Measurements from ENCODE around the gene SPIN3. TPM values are rescaled to one million over a fixed set of nuclear protein-coding genes. Genes with fewer than 3 reads are reported as not detected.
A peak's percentile ranks its signal among the peaks of the same experiment; 100 is the strongest.
"Not testable (repeated sequence)": the region's sequence is repeated elsewhere in the genome, so short reads cannot be mapped to it uniquely, and the experiment has no call there.

Gene SPIN3
- polyA plus RNA-seq, 4 donors, result 0.89 to 20.9 (median 3.5) TPM

GRCh38 chrX:56975611-56976010, 19.7 kb downstream of the SPIN3 start:
- Histone ChIP-seq H3K4me3 (ENCODE audit: low read depth in 1 of 3, low read length in 3 of 3) (no peak overlapping the region), H3K36me3 (ENCODE audit: control insufficient read depth in 3 of 3, insufficient read depth in 2 of 3, low read depth in 1 of 3, low read length in 3 of 3) (no peaks in the 10 kb centered on the region), H3K4me1 (ENCODE audit: control insufficient read depth in 3 of 3, insufficient read depth in 2 of 3, low read depth in 1 of 3, low read length in 2 of 3) (no peaks in the 10 kb centered on the region), H3K27me3 (ENCODE audit: control insufficient read depth in 3 of 3, insufficient read depth in 3 of 3, low read length in 3 of 3) (no peaks in the 10 kb centered on the region), H3K27ac (ENCODE audit: low read depth in 1 of 3, low read length in 2 of 3) (no peak overlapping the region), H3K9me3 (ENCODE audit: control insufficient read depth in 2 of 2, insufficient read depth in 1 of 2, low read depth in 1 of 2, low read length in 1 of 2) (no peaks in the 10 kb centered on the region)
- DNase-seq, result no peak
- WGBS, 3 donors, result 68 to 79% (median 73%) methylated on average over 2 of the region's 2 CpGs
- no peak for FAIRE-seq

- DNase-seq (no peak), FAIRE-seq (no peak)
- Histone ChIP-seq H3K4me1 (ENCODE audit: control insufficient read depth in 3 of 3, insufficient read depth in 2 of 3, low read depth in 1 of 3, low read length in 2 of 3) (no peaks in the 10 kb centered on the region), H3K9me3 (ENCODE audit: control insufficient read depth in 2 of 2, insufficient read depth in 1 of 2, low read depth in 1 of 2, low read length in 1 of 2) (no peaks in the 10 kb centered on the region), H3K4me3 (ENCODE audit: low read depth in 1 of 3, low read length in 3 of 3) (no peak overlapping the region), H3K27me3 (ENCODE audit: control insufficient read depth in 3 of 3, insufficient read depth in 3 of 3, low read length in 3 of 3) (no peaks in the 10 kb centered on the region), H3K36me3 (ENCODE audit: control insufficient read depth in 3 of 3, insufficient read depth in 2 of 3, low read depth in 1 of 3, low read length in 3 of 3) (no peaks in the 10 kb centered on the region), H3K27ac (ENCODE audit: low read depth in 1 of 3, low read length in 2 of 3) (no peak overlapping the region)
- 59 to 90% (median 70%) methylated on average over 3 of the region's 3 CpGs for WGBS, 3 donors
These were observed 20.9 kb downstream of the SPIN3 start for GRCh38 chrX:56974408-56974807.

GRCh38 chrX:56969559-56969958, 25.8 kb downstream of the SPIN3 start:
- no peaks in the 10 kb centered on the region for H3K27me3 ChIP-seq (ENCODE audit: control insufficient read depth in 3 of 3, insufficient read depth in 3 of 3, low read length in 3 of 3)
- H3K27ac ChIP-seq (ENCODE audit: low read depth in 1 of 3, low read length in 2 of 3), result no peak overlapping the region
- H3K4me1 ChIP-seq (ENCODE audit: control insufficient read depth in 3 of 3, insufficient read depth in 2 of 3, low read depth in 1 of 3, low read length in 2 of 3), result no peaks in the 10 kb centered on the region
- no peaks in the 10 kb centered on the region for H3K9me3 ChIP-seq (ENCODE audit: control insufficient read depth in 2 of 2, insufficient read depth in 1 of 2, low read depth in 1 of 2, low read length in 1 of 2)
- no peaks in the 10 kb centered on the region for H3K36me3 ChIP-seq (ENCODE audit: control insufficient read depth in 3 of 3, insufficient read depth in 2 of 3, low read depth in 1 of 3, low read length in 3 of 3)
- no peak overlapping the region for H3K4me3 ChIP-seq (ENCODE audit: low read depth in 1 of 3, low read length in 3 of 3)
- FAIRE-seq (no peak), DNase-seq (no peak)

GRCh38 chrX:56968980-56969379, 26.4 kb downstream of the SPIN3 start:
- FAIRE-seq (no peak), DNase-seq (no peak)
- no peaks in the 10 kb centered on the region for H3K4me1 ChIP-seq (ENCODE audit: control insufficient read depth in 3 of 3, insufficient read depth in 2 of 3, low read depth in 1 of 3, low read length in 2 of 3)
- no peaks in the 10 kb centered on the region for H3K27me3 ChIP-seq (ENCODE audit: control insufficient read depth in 3 of 3, insufficient read depth in 3 of 3, low read length in 3 of 3)
- no peak overlapping the region for H3K4me3 ChIP-seq (ENCODE audit: low read depth in 1 of 3, low read length in 3 of 3)
- 55 to 94% (median 88%) methylated on average over 1 of the region's 1 CpG for WGBS, 3 donors
- no peaks in the 10 kb centered on the region for H3K36me3 ChIP-seq (ENCODE audit: control insufficient read depth in 3 of 3, insufficient read depth in 2 of 3, low read depth in 1 of 3, low read length in 3 of 3)
- H3K27ac ChIP-seq (ENCODE audit: low read depth in 1 of 3, low read length in 2 of 3), result no peak overlapping the region
- no peaks in the 10 kb centered on the region for H3K9me3 ChIP-seq (ENCODE audit: control insufficient read depth in 2 of 2, insufficient read depth in 1 of 2, low read depth in 1 of 2, low read length in 1 of 2)

- H3K4me3 ChIP-seq (ENCODE audit: low read depth in 1 of 3, low read length in 3 of 3), result no peak overlapping the region
These were observed 32.0 kb downstream of the SPIN3 start for GRCh38 chrX:56963377-56963776.

GRCh38 chrX:56947699-56948098, 47.6 kb downstream of the SPIN3 start:
- H3K4me3 ChIP-seq (ENCODE audit: low read depth in 1 of 3, low read length in 3 of 3), result no peak overlapping the region
- no peaks in the 10 kb centered on the region for H3K36me3 ChIP-seq (ENCODE audit: control insufficient read depth in 3 of 3, insufficient read depth in 2 of 3, low read depth in 1 of 3, low read length in 3 of 3)
- no peak for FAIRE-seq
- peaks cover 0 to 5% of the 10 kb centered on the region in 2 donors for H3K9me3 ChIP-seq (ENCODE audit: control insufficient read depth in 2 of 2, insufficient read depth in 1 of 2, low read depth in 1 of 2, low read length in 1 of 2)
- no peak for DNase-seq
- WGBS, 3 donors, result 68 to 87% (median 78%) methylated on average over 3 of the region's 3 CpGs
- no peaks in the 10 kb centered on the region for H3K27me3 ChIP-seq (ENCODE audit: control insufficient read depth in 3 of 3, insufficient read depth in 3 of 3, low read length in 3 of 3)
- H3K4me1 ChIP-seq (ENCODE audit: control insufficient read depth in 3 of 3, insufficient read depth in 2 of 3, low read depth in 1 of 3, low read length in 2 of 3), result no peaks in the 10 kb centered on the region
- no peak overlapping the region for H3K27ac ChIP-seq (ENCODE audit: low read depth in 1 of 3, low read length in 2 of 3)

More at GRCh38 chrX:56963377-56963776, 32.0 kb downstream of the SPIN3 start:
- Histone ChIP-seq H3K27me3 (ENCODE audit: control insufficient read depth in 3 of 3, insufficient read depth in 3 of 3, low read length in 3 of 3) (no peaks in the 10 kb centered on the region), H3K27ac (ENCODE audit: low read depth in 1 of 3, low read length in 2 of 3) (no peak overlapping the region), H3K4me1 (ENCODE audit: control insufficient read depth in 3 of 3, insufficient read depth in 2 of 3, low read depth in 1 of 3, low read length in 2 of 3) (no peaks in the 10 kb centered on the region), H3K36me3 (ENCODE audit: control insufficient read depth in 3 of 3, insufficient read depth in 2 of 3, low read depth in 1 of 3, low read length in 3 of 3) (no peaks in the 10 kb centered on the region), H3K9me3 (ENCODE audit: control insufficient read depth in 2 of 2, insufficient read depth in 1 of 2, low read depth in 1 of 2, low read length in 1 of 2) (no peaks in the 10 kb centered on the region)
- WGBS, 3 donors, result 38 to 80% (median 60%) methylated on average over 1 of the region's 1 CpG
- FAIRE-seq (no peak), DNase-seq (no peak)

GRCh38 chrX:56946201-56946600, 49.1 kb downstream of the SPIN3 start:
- WGBS, 3 donors, result 10 to 54% (median 21%) methylated on average over 2 of the region's 2 CpGs
- H3K27ac ChIP-seq (ENCODE audit: low read depth in 1 of 3, low read length in 2 of 3); FAIRE-seq; H3K4me1 ChIP-seq (ENCODE audit: control insufficient read depth in 3 of 3, insufficient read depth in 2 of 3, low read depth in 1 of 3, low read length in 2 of 3); H3K27me3 ChIP-seq (ENCODE audit: control insufficient read depth in 3 of 3, insufficient read depth in 3 of 3, low read length in 3 of 3); H3K36me3 ChIP-seq (ENCODE audit: control insufficient read depth in 3 of 3, insufficient read depth in 2 of 3, low read depth in 1 of 3, low read length in 3 of 3); H3K4me3 ChIP-seq (ENCODE audit: low read depth in 1 of 3, low read length in 3 of 3); H3K9me3 ChIP-seq (ENCODE audit: control insufficient read depth in 2 of 2, insufficient read depth in 1 of 2, low read depth in 1 of 2, low read length in 1 of 2): not testable (repeated sequence)
- DNase-seq, result peak in 1 of 2 donors; percentile 32

GRCh38 chrX:56945226-56945625, 50.1 kb downstream of the SPIN3 start:
- DNase-seq, result peak in 1 of 2 donors; percentile 11
- not testable (repeated sequence) for H3K4me1 ChIP-seq (ENCODE audit: control insufficient read depth in 3 of 3, insufficient read depth in 2 of 3, low read depth in 1 of 3, low read length in 2 of 3); FAIRE-seq; H3K36me3 ChIP-seq (ENCODE audit: control insufficient read depth in 3 of 3, insufficient read depth in 2 of 3, low read depth in 1 of 3, low read length in 3 of 3); H3K9me3 ChIP-seq (ENCODE audit: control insufficient read depth in 2 of 2, insufficient read depth in 1 of 2, low read depth in 1 of 2, low read length in 1 of 2); H3K27ac ChIP-seq (ENCODE audit: low read depth in 1 of 3, low read length in 2 of 3); H3K4me3 ChIP-seq (ENCODE audit: low read depth in 1 of 3, low read length in 3 of 3); H3K27me3 ChIP-seq (ENCODE audit: control insufficient read depth in 3 of 3, insufficient read depth in 3 of 3, low read length in 3 of 3)
- 23 to 80% (median 63%) methylated on average over 4 of the region's 4 CpGs for WGBS, 3 donors

GRCh38 chrX:56943264-56943663, 52.1 kb downstream of the SPIN3 start:
- no peaks in the 10 kb centered on the region for H3K27me3 ChIP-seq (ENCODE audit: control insufficient read depth in 3 of 3, insufficient read depth in 3 of 3, low read length in 3 of 3)
- no peak overlapping the region for H3K27ac ChIP-seq (ENCODE audit: low read depth in 1 of 3, low read length in 2 of 3)
- H3K4me1 ChIP-seq (ENCODE audit: control insufficient read depth in 3 of 3, insufficient read depth in 2 of 3, low read depth in 1 of 3, low read length in 2 of 3), result no peaks in the 10 kb centered on the region
- no peaks in the 10 kb centered on the region for H3K36me3 ChIP-seq (ENCODE audit: control insufficient read depth in 3 of 3, insufficient read depth in 2 of 3, low read depth in 1 of 3, low read length in 3 of 3)
- peaks cover 0 to 5% of the 10 kb centered on the region in 2 donors for H3K9me3 ChIP-seq (ENCODE audit: control insufficient read depth in 2 of 2, insufficient read depth in 1 of 2, low read depth in 1 of 2, low read length in 1 of 2)
- DNase-seq (no peak), FAIRE-seq (no peak)
- WGBS, 3 donors, result 73 to 88% (median 79%) methylated on average over 3 of the region's 3 CpGs
- H3K4me3 ChIP-seq (ENCODE audit: low read depth in 1 of 3, low read length in 3 of 3), result no peak overlapping the region
